Measurements from ENCODE around the gene MUSTN1. TPM values are rescaled to one million over a fixed set of nuclear protein-coding genes. Genes with fewer than 3 reads are reported as not detected.

MUSTN1 gene
- polyA plus RNA-seq, 3 donors, result 0.29 to 13.7 TPM; not detected in 1

DNA sequence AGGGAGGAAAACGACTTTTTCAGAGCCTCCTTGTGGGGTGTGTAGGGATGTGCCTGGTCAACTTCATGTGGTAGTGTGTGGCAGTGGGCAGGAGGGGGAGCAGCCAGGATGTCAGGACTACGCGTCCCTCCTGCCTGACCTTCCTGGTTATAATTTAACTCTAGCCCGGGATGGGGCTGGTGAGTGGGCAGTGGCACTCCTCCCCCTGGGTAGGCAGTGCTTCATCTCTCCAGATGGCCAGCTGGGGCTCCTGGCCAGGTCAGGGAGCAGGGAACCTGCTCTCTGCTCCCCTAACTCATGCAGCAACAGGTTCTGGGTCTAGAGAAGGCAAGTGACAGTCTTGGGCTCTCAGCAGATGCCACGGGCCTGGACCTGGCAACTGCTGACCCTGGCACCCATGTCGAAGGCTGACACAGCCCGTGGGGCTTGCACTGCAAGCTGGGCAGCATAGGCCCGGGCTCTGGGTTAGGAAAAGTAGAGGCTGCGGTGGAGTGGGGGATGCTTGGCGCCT lies 6.9 kb downstream of the MUSTN1 start:
- H2AFZ ChIP-seq (ENCODE audit: insufficient read depth, low read depth, low read length, poor library complexity, severe bottlenecking), result no peak overlapping the region
- Mint-ChIP-seq H3K36me3 (peaks cover 8 to 21% of the 10 kb centered on the region in 2 donors), H3K27me3 (ENCODE audit: low read depth in 3 of 3) (peaks cover 0 to 6% (median 0%) of the 10 kb centered on the region in 3 donors), H3K9me3 (no peaks in the 10 kb centered on the region), H3K4me3 (no peak overlapping the region), H3K4me1 (peaks cover 8% of the 10 kb centered on the region), H3K27ac (no peak overlapping the region)
- no peaks in the 10 kb centered on the region for H3K4me1 ChIP-seq (ENCODE audit: control insufficient read depth in 1 of 2, insufficient read depth in 2 of 2, low read length in 2 of 2)
- no peaks in the 10 kb centered on the region for H4K20me1 ChIP-seq (ENCODE audit: insufficient read depth, low read length)
- H3K79me2 ChIP-seq (ENCODE audit: insufficient read depth, low read length), result no peaks in the 10 kb centered on the region
- H3K4me3 ChIP-seq (replicated peaks in 1 of 3; ENCODE audit: low read depth in 2 of 3, low read length in 3 of 3), result no peak overlapping the region
- no peak overlapping the region for H3K27ac ChIP-seq (ENCODE audit: low read depth in 1 of 2, low read length in 2 of 2)
- DNase-seq, result no peak
- no peaks in the 10 kb centered on the region for H3K27me3 ChIP-seq (ENCODE audit: control insufficient read depth in 2 of 2, insufficient read depth in 2 of 2, low read length in 2 of 2)
- intact Hi-C loops (cut with micrococcal nuclease), result no loop called here
- WGBS (ENCODE audit: insufficient coverage), result 95% methylated on average over 8 of the region's 10 CpGs
- no peak overlapping the region for H3K9ac ChIP-seq (ENCODE audit: insufficient read depth, low read length, poor library complexity, severe bottlenecking)
- no peaks in the 10 kb centered on the region for H3K9me3 ChIP-seq (replicated peaks in 1 of 2; ENCODE audit: control insufficient read depth in 1 of 2, insufficient read depth in 1 of 2, low read length in 2 of 2)
- peaks cover 5 to 17% of the 10 kb centered on the region in 2 donors for H3K36me3 ChIP-seq (replicated peaks in 1 of 2; ENCODE audit: control insufficient read depth in 1 of 2, insufficient read depth in 2 of 2, low read length in 2 of 2)
- no peak overlapping the region for H3K4me2 ChIP-seq (replicated peaks; ENCODE audit: extremely low read depth, low read length, poor library complexity, severe bottlenecking)
- TF ChIP-seq, protein P1, sequence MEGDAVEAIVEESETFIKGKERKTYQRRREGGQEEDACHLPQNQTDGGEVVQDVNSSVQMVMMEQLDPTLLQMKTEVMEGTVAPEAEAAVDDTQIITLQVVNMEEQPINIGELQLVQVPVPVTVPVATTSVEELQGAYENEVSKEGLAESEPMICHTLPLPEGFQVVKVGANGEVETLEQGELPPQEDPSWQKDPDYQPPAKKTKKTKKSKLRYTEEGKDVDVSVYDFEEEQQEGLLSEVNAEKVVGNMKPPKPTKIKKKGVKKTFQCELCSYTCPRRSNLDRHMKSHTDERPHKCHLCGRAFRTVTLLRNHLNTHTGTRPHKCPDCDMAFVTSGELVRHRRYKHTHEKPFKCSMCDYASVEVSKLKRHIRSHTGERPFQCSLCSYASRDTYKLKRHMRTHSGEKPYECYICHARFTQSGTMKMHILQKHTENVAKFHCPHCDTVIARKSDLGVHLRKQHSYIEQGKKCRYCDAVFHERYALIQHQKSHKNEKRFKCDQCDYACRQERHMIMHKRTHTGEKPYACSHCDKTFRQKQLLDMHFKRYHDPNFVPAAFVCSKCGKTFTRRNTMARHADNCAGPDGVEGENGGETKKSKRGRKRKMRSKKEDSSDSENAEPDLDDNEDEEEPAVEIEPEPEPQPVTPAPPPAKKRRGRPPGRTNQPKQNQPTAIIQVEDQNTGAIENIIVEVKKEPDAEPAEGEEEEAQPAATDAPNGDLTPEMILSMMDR (IDR thresholded peaks at IDR 0.05), result no peak

DNA sequence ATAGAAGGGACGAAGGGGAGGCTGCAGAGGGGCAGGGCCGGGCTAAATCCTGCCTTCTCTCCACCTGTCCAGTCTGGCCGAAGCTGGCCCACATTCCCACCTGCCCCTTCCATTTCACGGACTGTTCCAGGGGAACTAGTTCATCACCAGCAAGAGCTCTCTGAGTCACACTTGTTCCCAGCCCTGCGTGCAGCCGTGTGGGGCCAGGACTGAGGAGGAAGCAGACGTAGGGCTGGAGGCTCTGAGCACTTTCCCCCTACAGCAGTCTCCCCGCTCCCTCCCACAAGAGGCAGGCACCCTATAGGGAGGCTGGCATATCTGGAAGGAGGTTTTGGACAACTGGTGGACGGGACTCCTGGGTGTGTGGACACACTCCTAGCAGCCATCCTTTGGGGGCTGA lies 7.4 kb downstream of the MUSTN1 start:
- DNase-seq, result no peak
- Mint-ChIP-seq H3K36me3 (peaks cover 8 to 21% of the 10 kb centered on the region in 2 donors), H3K27me3 (ENCODE audit: low read depth in 3 of 3) (peaks cover 0 to 6% (median 0%) of the 10 kb centered on the region in 3 donors), H3K9me3 (no peaks in the 10 kb centered on the region), H3K27ac (no peak overlapping the region), H3K4me3 (no peak overlapping the region), H3K4me1 (peaks cover 8% of the 10 kb centered on the region)
- peaks cover 5 to 17% of the 10 kb centered on the region in 2 donors for H3K36me3 ChIP-seq (replicated peaks in 1 of 2; ENCODE audit: control insufficient read depth in 1 of 2, insufficient read depth in 2 of 2, low read length in 2 of 2)
- TF ChIP-seq, protein P1 (IDR thresholded peaks at IDR 0.05), result no peak
- H3K4me2 ChIP-seq (replicated peaks; ENCODE audit: extremely low read depth, low read length, poor library complexity, severe bottlenecking), result no peak overlapping the region
- H2AFZ ChIP-seq (ENCODE audit: insufficient read depth, low read depth, low read length, poor library complexity, severe bottlenecking), result no peak overlapping the region
- H3K9me3 ChIP-seq (replicated peaks in 1 of 2; ENCODE audit: control insufficient read depth in 1 of 2, insufficient read depth in 1 of 2, low read length in 2 of 2), result no peaks in the 10 kb centered on the region
- no peaks in the 10 kb centered on the region for H3K79me2 ChIP-seq (ENCODE audit: insufficient read depth, low read length)
- H4K20me1 ChIP-seq (ENCODE audit: insufficient read depth, low read length), result no peaks in the 10 kb centered on the region
- H3K27me3 ChIP-seq (ENCODE audit: control insufficient read depth in 2 of 2, insufficient read depth in 2 of 2, low read length in 2 of 2), result no peaks in the 10 kb centered on the region
- 100% methylated on average over 4 of the region's 9 CpGs for WGBS (ENCODE audit: insufficient coverage)
- H3K9ac ChIP-seq (ENCODE audit: insufficient read depth, low read length, poor library complexity, severe bottlenecking), result no peak overlapping the region
- intact Hi-C loops (cut with micrococcal nuclease), result no loop called here
- no peak overlapping the region for H3K27ac ChIP-seq (ENCODE audit: low read depth in 1 of 2, low read length in 2 of 2)
- H3K4me3 ChIP-seq (replicated peaks in 1 of 3; ENCODE audit: low read depth in 2 of 3, low read length in 3 of 3), result no peak overlapping the region
- H3K4me1 ChIP-seq (ENCODE audit: control insufficient read depth in 1 of 2, insufficient read depth in 2 of 2, low read length in 2 of 2), result no peaks in the 10 kb centered on the region

Data from CD14-positive monocyte (primary cell).